DMS153 (cell line): Measurements from ENCODE around the gene MAP1LC3B2.

Experiments used
- DNase-seq: peaks from one replicate; lab custom pipeline; 2025; lab: John Stamatoyannopoulos, UW

MAP1LC3B2 gene

DNA sequence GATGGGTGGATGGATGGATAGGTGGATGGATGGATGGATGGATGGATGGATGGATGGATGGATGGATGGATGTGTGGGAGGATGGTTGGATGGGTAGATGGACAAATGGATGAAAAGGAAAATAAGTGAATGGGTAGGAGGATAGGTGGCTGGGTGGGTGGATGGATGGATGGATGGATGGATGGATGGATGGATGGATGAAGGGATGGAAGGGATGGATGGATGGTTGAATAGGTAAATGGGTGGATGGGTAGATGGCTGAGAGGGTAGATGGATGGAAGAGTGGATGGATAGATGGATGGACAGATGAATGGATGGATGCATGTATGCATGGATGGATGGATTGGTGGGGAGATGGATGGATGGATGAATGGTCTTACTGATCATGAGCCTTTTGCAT, 36.5 kb downstream of the MAP1LC3B2 start:
- DNase-seq = no peak

GRCh38 chr12:116597886-116598285, 38.7 kb downstream of the MAP1LC3B2 start:
- no peak for DNase-seq

DNA sequence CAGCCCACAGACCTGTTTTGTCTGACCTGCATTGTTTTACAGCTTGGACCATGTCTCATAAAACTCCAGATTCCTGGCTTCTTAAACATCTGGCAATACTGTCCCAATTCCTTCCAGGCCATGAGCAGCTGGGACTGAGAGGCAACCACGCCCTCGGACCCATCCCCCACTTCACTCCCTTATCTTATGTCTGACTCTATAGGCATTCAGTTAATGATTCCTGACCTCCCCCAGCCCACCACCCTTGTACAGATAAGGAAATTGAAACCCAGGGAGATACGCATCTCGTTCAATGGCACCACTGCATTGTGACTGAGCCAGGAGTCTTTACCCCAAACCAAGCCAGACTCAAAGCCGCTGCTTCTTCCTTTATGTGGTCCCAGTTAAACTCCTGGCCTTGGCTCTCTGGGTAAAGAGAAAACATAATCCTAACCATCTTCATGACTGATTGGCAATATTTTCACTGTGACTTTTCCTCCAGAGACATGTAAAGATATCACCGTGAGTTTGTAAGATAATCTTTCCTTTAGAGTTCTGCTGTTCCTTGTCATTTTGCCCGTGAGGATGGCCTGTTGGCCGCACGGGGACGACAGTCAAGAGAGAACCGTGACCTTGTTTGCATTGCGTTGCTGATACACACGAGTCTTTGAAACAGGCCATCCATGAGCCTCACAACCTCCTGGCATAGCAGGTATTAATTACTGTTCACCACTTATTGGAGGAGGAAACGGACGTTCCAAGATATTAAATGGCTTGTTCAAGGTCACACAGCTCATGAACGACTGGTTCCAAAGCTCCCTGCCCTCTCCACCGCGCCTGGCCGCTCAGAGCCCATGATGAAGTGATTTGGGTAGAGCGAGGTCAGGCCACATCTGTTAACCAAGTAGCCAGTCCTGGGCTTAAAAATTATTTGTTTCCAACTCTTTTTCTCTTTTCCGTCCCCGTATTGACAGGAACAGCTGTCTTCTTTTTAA, 39.4 kb downstream of the MAP1LC3B2 start:
- DNase-seq = no peak

DNA sequence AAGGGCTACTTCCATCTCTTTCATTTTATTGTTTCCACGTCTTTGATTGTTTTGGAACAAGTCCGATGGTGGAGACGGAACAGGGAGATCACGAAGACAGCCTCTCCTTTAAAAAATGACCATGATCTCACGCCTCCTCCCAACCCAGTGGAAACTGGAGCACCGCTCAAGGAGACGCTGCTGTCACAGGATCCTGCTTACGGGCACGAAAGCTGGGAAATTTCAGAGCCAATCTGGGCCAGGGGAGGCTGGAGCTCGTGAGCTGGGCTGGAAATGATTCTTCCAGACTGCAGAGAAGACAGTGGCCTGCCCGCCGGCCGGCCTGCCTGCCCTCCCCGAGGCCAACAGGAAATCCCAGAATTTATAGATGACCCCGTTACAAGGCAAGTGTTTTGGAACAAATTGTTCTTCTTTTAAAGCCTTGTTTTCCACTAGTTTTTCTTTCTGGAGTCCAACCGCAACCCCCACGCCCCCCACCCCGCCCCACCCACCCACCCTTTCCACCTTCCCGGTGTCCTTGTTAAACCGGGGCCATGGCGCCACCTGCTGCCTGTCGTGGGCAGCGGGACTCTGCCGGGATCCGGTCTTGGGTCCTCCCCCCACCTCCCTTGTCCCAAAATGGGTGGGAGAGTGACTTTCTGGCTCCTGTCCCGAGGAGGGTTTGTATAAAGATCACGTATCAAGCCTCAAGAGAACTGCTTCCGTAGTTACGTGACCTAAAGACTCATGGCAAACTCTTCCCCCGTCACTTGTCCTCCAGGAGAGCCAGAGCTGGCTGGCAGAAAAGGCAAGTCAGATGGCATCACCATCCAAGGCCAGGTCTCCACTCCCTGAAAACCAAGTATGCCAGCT, 40.3 kb downstream of the MAP1LC3B2 start:
- DNase-seq = no peak

- DNase-seq = no peak
These were observed 42.1 kb downstream of the MAP1LC3B2 start for GRCh38 chr12:116600959-116601918.

DNA sequence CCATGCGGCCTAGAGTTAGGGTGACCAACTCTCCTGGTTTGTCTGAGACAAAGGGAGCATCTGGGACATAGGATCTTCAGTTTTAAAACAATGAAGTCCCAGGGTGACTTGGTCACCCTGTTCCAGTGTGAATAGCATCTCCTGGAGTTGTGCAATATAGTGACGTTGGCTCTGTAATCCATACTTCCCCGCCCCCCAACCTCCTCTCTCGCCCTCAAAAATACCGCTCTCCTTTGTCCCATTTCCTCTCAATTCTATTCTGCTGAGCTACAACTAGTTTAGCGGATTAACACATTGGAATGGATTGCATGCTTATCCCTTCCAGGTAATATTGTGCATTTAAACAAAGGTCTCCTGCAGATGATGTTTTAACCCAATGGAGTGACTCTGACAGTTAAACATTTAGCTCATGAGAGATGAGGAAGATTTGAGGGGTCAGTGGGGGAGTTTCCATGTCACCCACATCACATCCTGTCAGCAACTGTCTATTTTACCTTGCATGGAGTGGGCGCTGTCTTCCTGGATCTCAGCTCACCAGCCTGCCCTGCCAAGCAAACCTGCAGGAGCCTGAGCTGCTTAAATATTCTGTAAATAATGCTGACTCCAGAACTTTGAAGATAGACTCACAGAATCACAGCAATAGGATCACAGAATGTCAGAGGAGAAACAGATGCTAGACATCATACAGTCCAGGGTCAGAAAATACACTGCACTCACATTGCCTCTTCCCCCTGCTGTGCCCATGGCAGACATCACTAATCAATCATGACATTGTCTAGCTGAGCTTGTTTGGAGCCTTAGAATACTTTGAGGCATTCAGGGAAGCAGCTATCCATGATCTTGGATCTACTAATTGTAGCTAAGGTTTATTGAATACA, 43.0 kb downstream of the MAP1LC3B2 start:
- no peak for DNase-seq

- DNase-seq = no peak
These were observed 44.5 kb downstream of the MAP1LC3B2 start for GRCh38 chr12:116603546-116604177.

DNA sequence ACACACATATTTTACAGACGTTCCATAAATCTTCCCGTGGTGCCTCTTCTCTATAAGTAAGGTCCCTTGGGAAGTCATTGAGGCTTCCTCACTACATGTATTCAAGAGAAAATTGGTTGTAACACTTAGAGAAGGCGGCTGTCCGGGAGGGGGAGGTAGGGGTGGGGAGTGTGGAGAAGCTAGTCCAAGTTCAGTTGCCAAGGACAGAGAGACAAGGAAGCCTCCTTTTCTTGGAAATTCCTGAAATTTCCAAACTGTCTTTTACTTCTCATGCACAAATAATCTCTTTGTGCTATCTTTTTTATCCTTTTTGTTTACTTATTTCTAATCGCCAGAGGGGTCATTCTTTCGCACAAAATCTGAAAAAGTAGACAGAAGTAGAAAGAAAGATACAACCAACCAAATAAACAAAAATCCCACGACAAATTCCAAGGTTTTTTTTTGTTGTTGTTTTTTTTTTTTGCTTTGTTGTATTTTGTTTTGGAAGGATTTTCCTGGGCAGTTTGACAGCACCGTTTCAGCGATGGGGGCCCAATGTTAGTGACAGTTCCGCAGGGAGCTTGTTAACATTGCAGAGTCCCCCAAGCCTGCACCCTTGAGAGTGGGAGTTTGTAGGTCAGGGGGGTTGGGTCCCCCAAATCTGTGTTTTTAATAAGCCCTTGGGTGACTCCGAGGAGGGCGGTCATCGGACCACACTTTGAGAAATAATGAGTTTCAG, 45.2 kb downstream of the MAP1LC3B2 start:
- no peak for DNase-seq

GRCh38 chr12:116604951-116605641, 45.9 kb downstream of the MAP1LC3B2 start:
- DNase-seq = no peak

GRCh38 chr12:116606397-116606796, 47.2 kb downstream of the MAP1LC3B2 start:
- DNase-seq = no peak

DNA sequence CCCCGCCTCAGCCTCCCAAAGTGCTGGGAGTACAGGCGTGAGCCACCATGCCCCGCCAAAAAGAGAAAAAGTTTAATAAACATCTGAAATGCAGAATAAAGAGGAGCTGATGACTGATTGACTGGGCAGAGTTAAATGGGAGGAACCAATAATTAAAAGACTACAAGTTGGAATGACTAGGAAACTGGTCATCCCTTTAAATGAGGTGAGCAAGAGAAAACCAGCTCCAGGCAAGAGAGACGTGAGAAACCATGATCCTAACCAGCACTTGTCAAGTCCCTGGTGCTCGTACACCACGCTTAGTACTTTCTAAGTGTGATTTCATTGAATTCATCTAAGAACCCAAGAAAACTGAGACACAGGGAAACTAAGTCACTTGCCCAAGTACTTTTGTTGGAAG, 47.9 kb downstream of the MAP1LC3B2 start:
- no peak for DNase-seq

GRCh38 chr12:116609319-116610114, 50.3 kb downstream of the MAP1LC3B2 start:
- DNase-seq = no peak

- DNase-seq = no peak
These were observed 51.9 kb downstream of the MAP1LC3B2 start for GRCh38 chr12:116610971-116611541.

DNA sequence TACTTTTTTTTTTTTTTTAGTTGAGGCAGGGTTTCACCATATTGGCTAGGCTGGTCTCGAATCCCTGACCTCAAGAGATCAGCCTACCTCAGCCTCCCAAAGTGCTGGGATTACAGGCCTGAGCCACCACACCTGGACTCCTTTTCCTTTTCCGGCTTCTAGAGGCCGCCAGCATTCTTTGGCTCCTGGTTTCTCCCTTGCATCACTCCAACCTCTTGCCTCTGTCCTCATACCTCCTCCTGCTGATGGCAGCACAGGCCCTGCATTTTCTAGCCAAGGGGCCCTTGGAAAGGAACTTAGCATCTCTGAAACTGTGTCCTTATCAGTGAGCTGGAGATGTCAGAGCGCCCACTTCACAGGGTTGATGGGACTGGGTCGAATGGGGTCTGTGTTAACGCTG, 53.3 kb downstream of the MAP1LC3B2 start:
- no peak for DNase-seq

DNA sequence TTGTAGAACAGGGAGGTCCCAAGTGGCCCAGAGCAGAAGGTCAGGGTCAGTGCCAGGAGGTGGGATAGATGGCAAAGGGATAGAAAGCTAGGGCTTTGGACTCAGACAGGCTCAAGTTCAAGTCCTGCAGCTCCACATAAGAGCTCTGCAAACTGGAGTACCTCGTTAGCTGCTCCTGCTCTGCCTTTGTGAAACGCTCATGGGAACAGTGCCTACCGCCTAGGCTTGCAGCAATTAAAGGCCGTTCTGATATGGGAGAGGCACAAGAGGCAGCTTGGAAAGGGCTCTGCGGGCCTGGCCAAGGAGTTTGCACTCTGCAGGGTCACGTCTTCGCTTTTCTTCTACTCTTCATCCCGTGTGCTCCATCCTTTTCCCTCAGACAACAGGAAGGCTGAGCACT, 54.1 kb downstream of the MAP1LC3B2 start:
- DNase-seq = no peak

DNA sequence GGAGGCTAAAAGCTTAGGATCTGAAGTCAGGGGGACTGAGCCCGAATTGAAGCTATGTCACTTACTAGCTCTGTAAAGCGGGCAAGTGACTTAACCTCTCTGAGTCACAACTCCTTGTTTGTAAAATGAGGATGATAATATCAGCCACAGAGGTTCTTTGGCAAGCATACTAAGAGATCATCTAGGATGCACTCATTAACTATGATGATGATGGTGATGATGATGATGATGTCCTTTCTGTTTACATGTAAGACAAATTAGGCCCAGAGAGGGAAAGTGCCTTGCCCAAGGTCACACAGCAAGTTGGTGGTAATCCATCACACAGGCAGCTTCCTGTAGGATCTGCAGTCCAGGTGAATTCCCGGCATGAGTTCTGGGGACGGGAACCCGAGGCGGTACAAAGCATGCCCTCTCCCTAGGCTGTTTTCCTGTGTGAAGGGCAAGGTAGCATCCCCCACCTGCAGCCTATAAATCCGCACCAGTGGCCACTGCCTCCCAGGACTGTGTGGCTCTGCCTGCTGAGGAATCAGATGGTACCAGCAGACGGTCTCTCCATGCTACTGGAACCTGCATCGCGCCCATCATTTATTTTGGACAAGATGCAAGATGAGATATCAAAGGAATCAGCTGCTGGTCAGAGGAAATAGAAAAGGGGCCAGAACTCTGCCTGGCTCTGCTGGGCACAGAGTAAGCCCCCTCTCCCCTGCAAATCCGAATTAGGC, 55.2 kb downstream of the MAP1LC3B2 start:
- DNase-seq = no peak
